Keratinocyte (primary cell): ENCODE data around the gene LRRN4. TPM values are rescaled to one million over a fixed set of nuclear protein-coding genes. Genes with fewer than 3 reads are reported as not detected.

Experiments
- DNase-seq: peaks from one replicate; pipeline ENCODE4 v3.0.0-alpha.2; 2011; ENCODE audit warnings: low read depth, missing footprints, low spot score
- FAIRE-seq: peaks from 2 replicates; lab custom pipeline; 2011; peaks lifted over from hg19 to GRCh38; lab: Jason Lieb, UNC
- H2AFZ ChIP-seq: 2 replicates; pipeline ENCODE4 v1.6.0; 2012; ENCODE audit warnings: low read length, control low read depth, inconsistent platforms; ENCODE audit not compliant: control insufficient read depth
- H3K27ac ChIP-seq: 2 replicates; pipeline ENCODE4 v1.5.1; 2011; ENCODE audit warnings: low read length; ENCODE audit not compliant: control insufficient read depth, insufficient read depth
- H3K27me3 ChIP-seq: 3 replicates; pipeline ENCODE4 v1.6.0; 2011; ENCODE audit warnings: low read length; ENCODE audit not compliant: control insufficient read depth, insufficient read depth; ENCODE audit errors: extremely low read depth
- H3K36me3 ChIP-seq, 2 experiments: 2 replicates in 1 of 2; 3 replicates in 1 of 2; pipeline ENCODE4 v1.5.1; 2011; ENCODE audit warnings: low read length in 2 of 2, mild to moderate bottlenecking in 1 of 2; ENCODE audit not compliant: control insufficient read depth in 2 of 2, insufficient read depth in 2 of 2; ENCODE audit errors: extremely low read depth in 1 of 2
- H3K4me1 ChIP-seq: 3 replicates; pipeline ENCODE4 v1.5.1; 2011; ENCODE audit warnings: low read length; ENCODE audit not compliant: control insufficient read depth, insufficient read depth; ENCODE audit errors: extremely low read depth
- H3K4me2 ChIP-seq: 3 replicates; pipeline ENCODE4 v1.6.0; 2011; ENCODE audit warnings: low read depth, low read length; ENCODE audit not compliant: control insufficient read depth, insufficient read depth; ENCODE audit errors: extremely low read depth
- H3K4me3 ChIP-seq, 3 experiments: fragments of 200-600 bp in 1 of 3; sonication (generic) in 1 of 3; 2 replicates in 2 of 3; 3 replicates in 1 of 3; pipeline ENCODE4 v1.5.1; 2011 to 2016; ENCODE audit warnings: low read length in 3 of 3, mild to moderate bottlenecking in 3 of 3, control low read depth in 2 of 3, inconsistent platforms in 1 of 3, low read depth in 1 of 3, mixed read lengths in 1 of 3, mixed run types in 1 of 3, moderate library complexity in 1 of 3; ENCODE audit not compliant: control insufficient read depth in 2 of 3, insufficient read depth in 2 of 3; ENCODE audit errors: extremely low read depth in 1 of 3
- H3K79me2 ChIP-seq: 2 replicates; pipeline ENCODE4 v1.6.0; 2012; ENCODE audit warnings: low read length; ENCODE audit not compliant: control insufficient read depth, insufficient read depth
- H3K9ac ChIP-seq: 3 replicates; pipeline ENCODE4 v1.6.0; 2011; ENCODE audit warnings: low read length; ENCODE audit not compliant: control insufficient read depth, insufficient read depth; ENCODE audit errors: extremely low read depth
- H3K9me1 ChIP-seq: 3 replicates; pipeline ENCODE4 v1.6.0; 2011; ENCODE audit warnings: low read length; ENCODE audit not compliant: control insufficient read depth, insufficient read depth; ENCODE audit errors: extremely low read depth
- H3K9me3 ChIP-seq: 2 replicates; pipeline ENCODE4 v1.5.1; 2012; ENCODE audit warnings: low read depth, low read length; ENCODE audit not compliant: control insufficient read depth
- H4K20me1 ChIP-seq: 3 replicates; pipeline ENCODE4 v1.6.0; 2011; ENCODE audit warnings: low read length; ENCODE audit not compliant: control insufficient read depth, insufficient read depth; ENCODE audit errors: extremely low read depth
- EZH2 ChIP-seq: IDR thresholded peaks from one replicate; pipeline ENCODE4 v1.6.1; 2012; ENCODE audit warnings: inconsistent platforms, mild to moderate bottlenecking, low read length, moderate library complexity
- dilution Hi-C: fragments of 300-500 bp; cut with MboI; formaldehyde crosslinking; loops from one replicate; pipeline ENCODE4 v1.7.0; 2020; ENCODE audit warnings: low sequenced_read_pairs; ENCODE audit not compliant: extremely low pct_ligation_motif_present
- polyA plus RNA-seq, 5 experiments: library from polyadenylated mRNA; depleted of rRNA in 3 of 5; stranded (reverse) in 3 of 5; stranded (forward) in 1 of 5; unstranded in 1 of 5; fragments of >200 nt; gene quantifications; 1 replicate in 1 of 5; 2 replicates in 3 of 5; 3 replicates in 1 of 5; pipeline versions ENCODE4 v1.2.1 to v1.2.3, GENCODE V29; 2011 to 2012; ENCODE audit warnings: missing spikeins in 2 of 5, low read depth in 1 of 5, low replicate concordance in 1 of 5
- TF ChIP-seq, protein P1 (sequence below), 3 experiments: IDR thresholded peaks in 1 of 3; conservative IDR thresholded peaks in 1 of 3; optimal IDR thresholded peaks in 1 of 3; 2 replicates in 2 of 3; 3 replicates in 1 of 3; pipeline versions ENCODE3 to v1.5.1; 2011; ENCODE audit warnings: low read length in 3 of 3, mild to moderate bottlenecking in 3 of 3, moderate library complexity in 2 of 3, control low read depth in 1 of 3, inconsistent platforms in 1 of 3; ENCODE audit not compliant: insufficient read depth in 2 of 3; ENCODE audit errors: extremely low read depth in 1 of 3

The LRRN4 gene
- polyA plus RNA-seq, 1 donor (not counting 4 experiments of a cell fraction or from before 2014, with no cell fraction given) = 0.14 TPM

DNA sequence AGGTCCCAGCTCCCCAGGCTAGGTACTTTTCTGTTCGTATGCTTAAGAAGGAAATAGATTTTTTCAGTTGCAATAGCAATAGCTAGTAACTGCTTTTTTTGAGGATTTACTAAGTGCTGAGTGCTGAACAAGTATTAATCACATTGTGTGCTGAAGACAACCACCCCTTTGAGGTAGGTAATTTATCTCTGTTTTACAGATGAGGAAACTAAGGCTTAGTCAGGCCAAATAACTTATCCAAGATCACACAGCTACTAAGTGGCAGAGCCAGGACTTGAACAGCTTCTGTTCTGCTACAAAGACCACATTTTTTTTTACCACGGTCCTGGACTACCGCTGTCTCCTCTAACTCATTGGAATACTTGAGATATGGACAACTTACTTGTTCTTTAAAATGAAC, 39.8 kb downstream of the LRRN4 start:
- DNase-seq (no peak), FAIRE-seq (no peak)
- TF ChIP-seq EZH2 = no peak
- TF ChIP-seq, protein P1, sequence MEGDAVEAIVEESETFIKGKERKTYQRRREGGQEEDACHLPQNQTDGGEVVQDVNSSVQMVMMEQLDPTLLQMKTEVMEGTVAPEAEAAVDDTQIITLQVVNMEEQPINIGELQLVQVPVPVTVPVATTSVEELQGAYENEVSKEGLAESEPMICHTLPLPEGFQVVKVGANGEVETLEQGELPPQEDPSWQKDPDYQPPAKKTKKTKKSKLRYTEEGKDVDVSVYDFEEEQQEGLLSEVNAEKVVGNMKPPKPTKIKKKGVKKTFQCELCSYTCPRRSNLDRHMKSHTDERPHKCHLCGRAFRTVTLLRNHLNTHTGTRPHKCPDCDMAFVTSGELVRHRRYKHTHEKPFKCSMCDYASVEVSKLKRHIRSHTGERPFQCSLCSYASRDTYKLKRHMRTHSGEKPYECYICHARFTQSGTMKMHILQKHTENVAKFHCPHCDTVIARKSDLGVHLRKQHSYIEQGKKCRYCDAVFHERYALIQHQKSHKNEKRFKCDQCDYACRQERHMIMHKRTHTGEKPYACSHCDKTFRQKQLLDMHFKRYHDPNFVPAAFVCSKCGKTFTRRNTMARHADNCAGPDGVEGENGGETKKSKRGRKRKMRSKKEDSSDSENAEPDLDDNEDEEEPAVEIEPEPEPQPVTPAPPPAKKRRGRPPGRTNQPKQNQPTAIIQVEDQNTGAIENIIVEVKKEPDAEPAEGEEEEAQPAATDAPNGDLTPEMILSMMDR (optimal IDR thresholded peaks at IDR 0.05 in 1 of 3, IDR thresholded peaks at IDR 0.05 in 1 of 3, conservative IDR thresholded peaks at IDR 0.05 in 1 of 3; ENCODE audit: extremely low read depth in 1 of 3, insufficient read depth in 2 of 3, low read length in 3 of 3) = no peak
- Histone ChIP-seq H3K27me3 (no peaks in the 10 kb centered on the region), H3K9me1 (no peaks in the 10 kb centered on the region), H3K9ac (no peak overlapping the region), H2AFZ (no peak overlapping the region), H3K4me1 (peaks cover 3% of the 10 kb centered on the region), H3K9me3 (no peaks in the 10 kb centered on the region), H3K79me2 (peaks cover 68% of the 10 kb centered on the region), H4K20me1 (no peaks in the 10 kb centered on the region), H3K4me2 (no peak overlapping the region), H3K27ac (no peak overlapping the region), H3K4me3 (no peak overlapping the region), H3K36me3 (peaks cover 25 to 30% of the 10 kb centered on the region in 2 experiments)
- dilution Hi-C loops = no loop called here

DNA sequence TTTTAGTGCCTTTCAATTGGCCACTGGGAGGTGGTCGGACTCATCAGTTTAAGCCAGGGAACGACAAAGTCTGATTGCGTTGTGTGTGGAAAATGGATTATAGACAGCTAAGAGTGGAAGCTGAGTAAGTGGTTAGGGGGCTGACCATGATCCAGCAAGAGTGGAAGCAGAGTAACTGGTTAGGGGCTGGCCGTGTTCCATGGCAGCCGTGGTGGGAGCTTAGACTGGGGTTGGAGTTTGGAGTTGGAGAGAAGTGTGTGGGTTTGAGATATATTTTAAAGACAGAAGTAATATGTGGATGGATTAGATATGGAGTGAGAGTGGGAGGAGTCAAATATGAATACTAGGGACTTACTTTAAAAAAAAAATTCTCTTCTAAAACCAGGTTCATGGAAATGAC, 41.7 kb downstream of the LRRN4 start:
- H3K4me3 ChIP-seq = no peak overlapping the region
- peaks cover 11% of the 10 kb centered on the region for H4K20me1 ChIP-seq
- no peaks in the 10 kb centered on the region for H3K9me1 ChIP-seq
- no peak overlapping the region for H2AFZ ChIP-seq
- no peaks in the 10 kb centered on the region for H3K27me3 ChIP-seq
- FAIRE-seq = no peak
- no peak for TF ChIP-seq EZH2
- TF ChIP-seq, protein P1 (optimal IDR thresholded peaks at IDR 0.05 in 1 of 3, IDR thresholded peaks at IDR 0.05 in 1 of 3, conservative IDR thresholded peaks at IDR 0.05 in 1 of 3; ENCODE audit: extremely low read depth in 1 of 3, insufficient read depth in 2 of 3, low read length in 3 of 3) = no peak
- H3K4me1 ChIP-seq = peaks cover 21% of the 10 kb centered on the region
- H3K79me2 ChIP-seq = peaks cover 70% of the 10 kb centered on the region
- H3K4me2 ChIP-seq = no peak overlapping the region
- dilution Hi-C loops = no loop called here
- H3K36me3 ChIP-seq = peaks cover 25 to 30% of the 10 kb centered on the region in 2 experiments
- no peak overlapping the region for H3K27ac ChIP-seq
- no peaks in the 10 kb centered on the region for H3K9me3 ChIP-seq
- no peak overlapping the region for H3K9ac ChIP-seq
- no peak for DNase-seq
